ENCODE results near the gene DNAH6. TPM values are rescaled to one million over a fixed set of nuclear protein-coding genes. Genes with fewer than 3 reads are reported as not detected.
"Not testable (repeated sequence)": the region's sequence is repeated elsewhere in the genome, so short reads cannot be mapped to it uniquely, and the experiment has no call there.

DNAH6 gene
- total RNA-seq, 1 donor from 2014 or later = not detected

DNA sequence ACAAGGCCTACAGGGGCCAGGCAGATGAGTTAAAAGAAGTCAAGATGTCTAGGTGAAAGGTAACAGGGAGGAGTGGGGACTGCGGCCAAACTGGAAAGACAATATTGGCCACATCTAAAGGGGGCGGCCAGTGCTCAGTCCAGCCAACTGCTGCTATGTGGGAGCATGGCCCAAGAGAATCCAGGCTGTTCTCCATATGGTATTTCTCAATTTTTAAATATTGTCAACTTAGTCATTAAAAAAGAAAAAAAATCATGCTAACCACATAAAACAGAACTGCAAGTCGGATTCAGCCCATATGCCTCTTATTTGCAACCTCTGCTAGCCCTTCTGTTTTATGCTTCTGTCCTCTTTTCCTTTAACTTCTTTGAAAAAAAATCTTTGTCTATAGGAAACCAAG is 349.8 kb downstream of the DNAH6 start:
- DNase-seq (ENCODE audit: extremely low spot score, unreplicated experiment) = no peak
- Mint-ChIP-seq H3K27ac (ENCODE audit: unreplicated experiment) (no peak overlapping the region), H3K36me3 (ENCODE audit: unreplicated experiment) (no peaks in the 10 kb centered on the region), H3K4me1 (ENCODE audit: unreplicated experiment) (no peaks in the 10 kb centered on the region), H3K27me3 (ENCODE audit: unreplicated experiment) (peaks cover 38% of the 10 kb centered on the region), H3K4me3 (ENCODE audit: unreplicated experiment) (no peak overlapping the region), H3K9me3 (ENCODE audit: unreplicated experiment) (no peaks in the 10 kb centered on the region)
- no peak for TF ChIP-seq CTCF (IDR thresholded peaks at IDR 0.05)

- not testable (repeated sequence) for H3K4me3 Mint-ChIP-seq (ENCODE audit: unreplicated experiment); DNase-seq (ENCODE audit: extremely low spot score, unreplicated experiment); H3K36me3 Mint-ChIP-seq (ENCODE audit: unreplicated experiment); H3K27ac Mint-ChIP-seq (ENCODE audit: unreplicated experiment); H3K9me3 Mint-ChIP-seq (ENCODE audit: unreplicated experiment); H3K4me1 Mint-ChIP-seq (ENCODE audit: unreplicated experiment)
- peaks cover 43% of the 10 kb centered on the region for H3K27me3 Mint-ChIP-seq (ENCODE audit: unreplicated experiment)
These were observed 352.0 kb downstream of the DNAH6 start for GRCh38 chr2:84868327-84868726.

Other genes with a start within 250 kb of the DNAH6 start
- gene SUCLG1, start 57.2 kb upstream of the DNAH6 start, total RNA-seq = 51.8 and 52.4 TPM in 2 replicates